Measurements from ENCODE around the gene ANKK1. TPM values are rescaled to one million over a fixed set of nuclear protein-coding genes. Genes with fewer than 3 reads are reported as not detected.

The ANKK1 gene
- total RNA-seq, 1 donor from 2014 or later = not detected

- intact Hi-C loops (cut with micrococcal nuclease) = no loop called here
Observed at GRCh38 chr11:113408887-113409286, 21.3 kb downstream of the ANKK1 start.

- intact Hi-C loops (cut with micrococcal nuclease) = no loop called here
Observed at GRCh38 chr11:113409526-113409925, 21.9 kb downstream of the ANKK1 start.

- intact Hi-C loops (cut with micrococcal nuclease) = no loop called here
Observed at GRCh38 chr11:113410414-113411135, 23.0 kb downstream of the ANKK1 start.

GRCh38 chr11:113411536-113411935, 24.0 kb downstream of the ANKK1 start:
- intact Hi-C loops (cut with micrococcal nuclease) = no loop called here

GRCh38 chr11:113412675-113413074, 25.1 kb downstream of the ANKK1 start:
- intact Hi-C loops (cut with micrococcal nuclease) = no loop called here

- intact Hi-C loops (cut with micrococcal nuclease) = no loop called here
Observed at GRCh38 chr11:113415343-113415742, 27.8 kb downstream of the ANKK1 start.

GRCh38 chr11:113417428-113417827, 29.8 kb downstream of the ANKK1 start:
- intact Hi-C loops (cut with micrococcal nuclease) = no loop called here

- intact Hi-C loops (cut with micrococcal nuclease) = no loop called here
Observed at GRCh38 chr11:113419454-113420003, 31.9 kb downstream of the ANKK1 start.

GRCh38 chr11:113420808-113421207, 33.2 kb downstream of the ANKK1 start:
- intact Hi-C loops (cut with micrococcal nuclease) = no loop called here

GRCh38 chr11:113426686-113427085, 39.1 kb downstream of the ANKK1 start:
- intact Hi-C loops (cut with micrococcal nuclease) = no loop called here

GRCh38 chr11:113431746-113432145, 44.2 kb downstream of the ANKK1 start:
- intact Hi-C loops (cut with micrococcal nuclease) = no loop called here

- intact Hi-C loops (cut with micrococcal nuclease) = no loop called here
Observed at GRCh38 chr11:113435190-113435968, 47.8 kb downstream of the ANKK1 start.

GRCh38 chr11:113436672-113437252, 49.2 kb downstream of the ANKK1 start:
- intact Hi-C loops (cut with micrococcal nuclease) = no loop called here

- intact Hi-C loops (cut with micrococcal nuclease) = no loop called here
Observed at GRCh38 chr11:113440816-113441215, 53.2 kb downstream of the ANKK1 start.

GRCh38 chr11:113444502-113445123, 57.0 kb downstream of the ANKK1 start:
- intact Hi-C loops (cut with micrococcal nuclease) = no loop called here

- intact Hi-C loops (cut with micrococcal nuclease) = no loop called here
Observed at GRCh38 chr11:113446112-113446511, 58.5 kb downstream of the ANKK1 start.

GRCh38 chr11:113446938-113447337, 59.4 kb downstream of the ANKK1 start:
- intact Hi-C loops (cut with micrococcal nuclease) = no loop called here

GRCh38 chr11:113447621-113448315, 60.2 kb downstream of the ANKK1 start:
- intact Hi-C loops (cut with micrococcal nuclease) = no loop called here

- intact Hi-C loops (cut with micrococcal nuclease) = no loop called here
Observed at GRCh38 chr11:113448316-113448677, 60.7 kb downstream of the ANKK1 start.

GRCh38 chr11:113449743-113450142, 62.2 kb downstream of the ANKK1 start:
- intact Hi-C loops (cut with micrococcal nuclease) = no loop called here
